Measurements from ENCODE around the gene TST.

The TST gene

DNA sequence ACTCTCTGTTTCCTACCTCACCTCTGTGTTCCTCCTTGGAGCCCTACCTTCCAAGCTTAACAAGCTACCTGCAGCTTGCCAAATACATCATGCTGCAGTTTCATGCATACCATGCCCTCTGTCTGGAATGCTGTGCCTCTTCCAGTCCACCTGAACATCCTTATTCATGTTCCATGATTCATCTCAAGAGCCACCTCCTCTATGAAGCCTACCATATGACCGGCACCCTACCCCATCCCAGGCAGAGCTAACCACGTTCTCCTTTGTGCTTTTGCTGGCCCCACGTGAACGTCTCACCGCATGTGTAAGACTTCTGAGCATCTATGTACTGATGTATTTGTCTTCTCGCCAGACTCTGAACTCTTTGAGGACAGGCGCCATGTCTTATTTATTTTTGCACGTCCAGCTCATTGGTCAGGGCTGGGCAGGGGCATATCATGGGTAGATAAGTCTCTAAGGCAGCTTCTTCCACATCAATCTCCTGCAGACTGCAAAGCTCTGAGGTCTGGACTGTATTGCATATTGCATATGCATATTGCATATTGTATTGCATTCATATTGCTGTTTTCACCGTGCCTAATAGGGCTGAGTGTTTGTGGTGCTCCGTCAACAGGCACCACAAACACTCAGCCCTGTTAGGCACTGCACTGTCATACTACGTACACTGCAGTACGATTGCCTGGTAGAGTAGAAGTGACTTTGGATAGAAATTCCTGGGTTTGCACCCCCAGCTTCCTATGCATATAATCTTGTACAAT, 31.0 kb downstream of the TST start:
- no peak for FAIRE-seq
- no peak for DNase-seq (ENCODE audit: insufficient read length, low spot score)

DNA sequence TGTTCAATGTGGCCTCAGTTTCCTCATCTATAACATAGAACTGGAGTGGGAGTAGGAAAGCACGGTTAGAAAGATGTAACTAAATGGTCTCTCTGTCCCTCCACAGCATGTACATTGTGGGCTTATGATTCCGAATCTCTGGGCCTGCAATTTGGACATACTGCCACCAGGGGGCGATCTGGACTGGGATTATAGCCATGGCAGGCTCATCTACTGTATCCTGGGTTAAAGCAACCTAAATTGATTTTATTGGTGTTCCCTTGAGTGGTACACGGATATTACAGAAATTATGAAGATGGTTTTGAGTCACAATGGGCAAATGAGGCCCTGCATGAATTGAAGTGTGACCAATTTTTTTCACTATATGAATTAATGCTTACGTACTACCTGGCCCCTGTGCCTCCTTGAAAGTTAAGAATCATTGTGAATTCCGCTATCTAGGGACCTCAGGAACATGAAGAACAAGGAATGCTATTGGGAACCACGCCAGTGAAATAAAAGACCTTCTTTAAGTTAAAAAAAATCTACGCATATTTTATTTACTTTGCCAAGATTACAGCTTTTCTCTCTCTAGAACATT, 32.9 kb downstream of the TST start:
- FAIRE-seq = peak; percentile 71
- DNase-seq (ENCODE audit: insufficient read length, low spot score) = no peak

- DNase-seq (ENCODE audit: insufficient read length, low spot score) (no peak), FAIRE-seq (no peak)
Observed at GRCh38 chr22:36985211-36985889, 33.9 kb downstream of the TST start.

GRCh38 chr22:36982136-36982535, 37.1 kb downstream of the TST start:
- DNase-seq (ENCODE audit: insufficient read length, low spot score) = no peak
- FAIRE-seq = no peak

GRCh38 chr22:36981247-36981775, 37.9 kb downstream of the TST start:
- FAIRE-seq (no peak), DNase-seq (ENCODE audit: insufficient read length, low spot score) (no peak)

- DNase-seq (ENCODE audit: insufficient read length, low spot score) = no peak
- no peak for FAIRE-seq
Observed at GRCh38 chr22:36979016-36979910, 40.0 kb downstream of the TST start.

GRCh38 chr22:36977947-36978660, 41.1 kb downstream of the TST start:
- peak; percentile 100 for FAIRE-seq
- DNase-seq (ENCODE audit: insufficient read length, low spot score) = peak; percentile 90

DNA sequence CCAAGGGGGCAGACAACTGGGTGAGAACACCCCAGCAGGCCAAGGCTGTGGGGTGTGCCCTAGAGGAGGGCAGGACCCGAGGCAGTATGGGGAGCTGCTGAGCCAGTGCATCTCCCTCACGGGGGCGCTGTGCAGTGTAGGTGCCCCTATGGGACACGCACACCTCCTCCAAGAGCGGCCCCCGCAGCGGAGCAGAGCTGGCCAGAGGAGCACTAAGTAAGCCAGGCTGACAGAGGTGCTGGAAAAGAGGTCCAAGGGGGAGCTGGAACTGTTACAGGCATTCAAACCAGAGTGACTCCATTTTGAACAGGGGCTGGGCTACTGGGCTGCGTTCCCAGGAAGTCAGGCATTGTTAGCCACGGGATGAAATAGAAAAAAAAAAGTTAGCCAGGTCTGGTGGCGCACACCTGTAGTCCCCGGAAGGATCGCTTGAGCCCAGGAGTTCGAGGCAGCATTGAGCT, 41.8 kb downstream of the TST start:
- FAIRE-seq = peak; percentile 70
- peak; percentile 56 for DNase-seq (ENCODE audit: insufficient read length, low spot score)

- FAIRE-seq (no peak), DNase-seq (ENCODE audit: insufficient read length, low spot score) (no peak)
Observed at GRCh38 chr22:36976606-36977005, 42.6 kb downstream of the TST start.

GRCh38 chr22:36971341-36972125, 47.7 kb downstream of the TST start:
- FAIRE-seq (no peak), DNase-seq (ENCODE audit: insufficient read length, low spot score) (no peak)

GRCh38 chr22:36968249-36968964, 50.8 kb downstream of the TST start:
- FAIRE-seq (no peak), DNase-seq (ENCODE audit: insufficient read length, low spot score) (no peak)

DNA sequence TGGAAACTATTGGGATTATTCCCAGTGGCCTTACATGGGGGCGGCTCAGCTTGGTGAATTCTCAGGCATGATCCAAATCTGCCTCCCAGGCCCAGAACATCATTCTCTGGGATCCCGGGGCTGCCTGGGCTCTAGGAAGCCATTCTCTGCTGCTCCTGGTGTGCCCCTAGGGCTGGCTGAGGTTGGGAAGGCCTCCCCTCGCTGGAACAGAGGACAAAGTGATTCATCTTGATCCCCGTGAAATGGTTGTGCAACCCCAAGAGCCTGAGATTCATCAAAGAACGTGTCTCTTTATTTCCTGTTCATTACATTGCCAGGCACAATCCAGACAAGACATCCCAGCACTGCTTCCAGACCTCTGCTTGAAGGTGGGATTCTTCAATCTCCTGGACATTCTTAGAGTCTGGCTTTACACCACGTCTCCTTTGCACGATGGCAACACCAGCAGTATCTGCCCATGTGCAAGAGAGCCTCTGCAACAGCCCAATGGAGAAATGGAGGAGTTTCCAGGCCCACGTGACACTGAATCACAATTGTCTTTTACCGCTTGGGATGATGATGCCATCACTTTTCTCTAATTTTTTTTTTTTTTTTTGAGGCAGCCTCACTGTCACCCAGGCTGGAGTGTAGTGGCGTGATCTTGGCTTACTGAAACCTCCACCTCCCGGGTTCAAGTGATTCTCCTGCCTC, 52.3 kb downstream of the TST start:
- FAIRE-seq (no peak), DNase-seq (ENCODE audit: insufficient read length, low spot score) (no peak)

DNA sequence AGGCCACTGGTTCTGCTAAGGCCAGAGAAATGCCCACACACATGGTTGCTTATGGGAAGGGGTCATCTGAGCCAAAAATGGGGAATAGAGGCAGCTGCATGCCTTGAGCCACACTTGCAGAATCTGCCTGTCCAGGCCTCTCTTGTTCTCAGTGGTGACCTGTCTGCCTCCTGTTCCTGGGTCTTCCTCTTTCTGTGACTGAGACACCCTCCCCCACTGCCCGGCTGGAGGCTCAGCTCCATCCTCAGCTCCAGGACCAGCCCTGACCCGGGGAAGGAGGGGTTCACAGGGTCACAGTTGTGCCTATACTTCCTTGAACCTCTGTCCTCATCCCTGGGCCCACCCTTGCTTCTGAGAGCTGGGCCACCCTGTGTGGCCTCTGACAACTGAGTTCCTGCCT, 53.6 kb downstream of the TST start:
- FAIRE-seq = no peak

GRCh38 chr22:36964106-36964505, 55.1 kb downstream of the TST start:
- FAIRE-seq (no peak), DNase-seq (ENCODE audit: insufficient read length, low spot score) (no peak)

More for the DNA sequence above, 53.6 kb downstream of the TST start:
- no peak for DNase-seq (ENCODE audit: insufficient read length, low spot score)

- FAIRE-seq (no peak), DNase-seq (ENCODE audit: insufficient read length, low spot score) (no peak)
Observed at GRCh38 chr22:36963302-36963701, 55.9 kb downstream of the TST start.

DNA sequence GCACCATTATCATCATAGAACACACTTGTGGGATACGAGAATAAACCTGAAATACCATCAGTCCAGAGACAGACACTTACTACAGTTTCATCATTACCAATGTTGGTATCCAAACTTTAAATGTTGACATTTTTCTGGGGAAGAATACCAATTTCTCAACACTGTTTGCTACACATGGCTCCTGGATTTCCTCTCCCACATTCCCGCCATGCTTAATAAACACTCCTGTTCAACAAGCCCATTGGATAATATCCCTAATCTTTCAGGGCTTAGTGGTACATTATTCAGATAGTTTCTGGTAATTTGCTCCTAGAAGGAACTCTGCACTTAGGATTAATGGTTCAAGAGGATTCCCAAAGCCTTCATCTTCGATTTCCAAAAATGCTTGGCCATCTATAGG, 57.6 kb downstream of the TST start:
- no peak for FAIRE-seq

More for the DNA sequence above, 57.6 kb downstream of the TST start:
- no peak for DNase-seq (ENCODE audit: insufficient read length, low spot score)

Data from GM19239 (cell line).